SK-N-SH (cell line): ENCODE results near the gene ENPEP. TPM values are rescaled to one million over a fixed set of nuclear protein-coding genes. Genes with fewer than 3 reads are reported as not detected.
A peak's percentile ranks its signal among the peaks of the same experiment; 100 is the strongest.

Experiments
- CTCF ChIA-PET: fragments of 300-600, 350-600 bp; formaldehyde crosslinking; extraction: SDS; loops from one replicate; lab custom pipeline; 2021; lab: Yijun Ruan, JAX
- POLR2A ChIA-PET: fragments of 350-600 bp; sonication (Branson Sonifier 250); formaldehyde crosslinking; extraction: SDS; loops from one replicate; lab custom pipeline; 2020; ENCODE audit warnings: antibody characterized with exemption, inconsistent platforms; lab: Yijun Ruan, JAX
- DNase-seq: peaks from one replicate; pipeline ENCODE4 v3.0.0; 2012
- H2AFZ ChIP-seq: fragments of 200-600 bp; sonication (generic); 2 replicates; pipeline ENCODE4 v1.8.1; 2016; ENCODE audit warnings: antibody characterized with exemption, mild to moderate bottlenecking, low read depth
- H3F3A ChIP-seq: fragments of 200-600 bp; sonication (generic); replicated peaks from 2 replicates; pipeline ENCODE3; 2016; ENCODE audit warnings: antibody characterized with exemption, mild to moderate bottlenecking; ENCODE audit not compliant: insufficient read depth
- H3K27ac ChIP-seq, 2 experiments: fragments of 200-500 bp in 1 of 2; fragments of 200-600 bp in 1 of 2; sonication (Bioruptor generic) in 1 of 2; sonication (generic), shearing (Covaris generic) in 1 of 2; 2 replicates each; pipeline versions ENCODE4 v1.5.1 to v1.6.1; 2014 to 2016; ENCODE audit warnings: low read depth in 2 of 2, inconsistent platforms in 1 of 2, low read length in 1 of 2, mild to moderate bottlenecking in 1 of 2, mixed read lengths in 1 of 2
- H3K27me3 ChIP-seq: fragments of 200-600 bp; sonication (generic), shearing (Covaris generic); 2 replicates; pipeline ENCODE4 v1.6.1; 2016; ENCODE audit warnings: mixed run types; ENCODE audit not compliant: insufficient read depth
- H3K36me3 ChIP-seq, 2 experiments: fragments of 200-500 bp in 1 of 2; fragments of 200-600 bp in 1 of 2; sonication (Bioruptor generic) in 1 of 2; sonication (generic) in 1 of 2; replicated peaks in 1 of 2; 2 replicates each; pipeline versions ENCODE3 to v1.5.1; 2014 to 2016; ENCODE audit warnings: low read length in 1 of 2, mild to moderate bottlenecking in 1 of 2; ENCODE audit not compliant: insufficient read depth in 2 of 2, control insufficient read depth in 1 of 2
- H3K4me1 ChIP-seq, 2 experiments: fragments of 200-500 bp in 1 of 2; fragments of 200-600 bp in 1 of 2; sonication (Bioruptor generic) in 1 of 2; sonication (generic), shearing (Covaris generic) in 1 of 2; 2 replicates each; pipeline versions ENCODE4 v1.5.1 to v1.6.1; 2014 to 2016; ENCODE audit warnings: low read depth in 1 of 2, low read length in 1 of 2, mixed run types in 1 of 2; ENCODE audit not compliant: insufficient read depth in 2 of 2, control insufficient read depth in 1 of 2
- H3K4me2 ChIP-seq: fragments of 200-600 bp; sonication (generic), shearing (Covaris generic); 2 replicates; pipeline ENCODE4 v1.6.1; 2017; ENCODE audit warnings: mixed run types
- H3K4me3 ChIP-seq, 2 experiments: fragments of 200-500 bp in 1 of 2; fragments of 200-600 bp in 1 of 2; sonication (Bioruptor generic) in 1 of 2; sonication (generic), shearing (Covaris generic) in 1 of 2; 2 replicates each; pipeline versions ENCODE4 v1.5.1 to v1.8.1; 2014 to 2016; ENCODE audit warnings: low read depth in 2 of 2, inconsistent platforms in 1 of 2, low read length in 1 of 2, mild to moderate bottlenecking in 1 of 2, mixed read lengths in 1 of 2, moderate library complexity in 1 of 2
- H3K79me2 ChIP-seq: fragments of 200-600 bp; sonication (generic); 2 replicates; pipeline ENCODE4 v1.8.1; 2017; ENCODE audit warnings: mild to moderate bottlenecking; ENCODE audit not compliant: insufficient read depth
- H3K9ac ChIP-seq: fragments of 200-600 bp; sonication (generic); 2 replicates; pipeline ENCODE4 v1.6.1; 2017; ENCODE audit warnings: mixed run types
- H3K9me2 ChIP-seq: fragments of 200-600 bp; sonication (generic); 2 replicates; pipeline ENCODE4 v1.6.1; 2017; ENCODE audit warnings: mixed run types
- H3K9me3 ChIP-seq: fragments of 200-600 bp; sonication (generic); 2 replicates; pipeline ENCODE4 v1.6.1; 2017; ENCODE audit warnings: mixed run types, mild to moderate bottlenecking, moderate library complexity
- H4K20me1 ChIP-seq: fragments of 200-600 bp; sonication (generic); 2 replicates; pipeline ENCODE4 v1.6.1; 2017; ENCODE audit warnings: mild to moderate bottlenecking, mixed run types; ENCODE audit not compliant: insufficient read depth
- CHD2 ChIP-seq: fragments of 150-350 bp; IDR thresholded peaks from 2 replicates; pipeline ENCODE4 v1.6.1; 2018; ENCODE audit warnings: low read length; ENCODE audit not compliant: partially characterized antibody
- FOSL2 ChIP-seq: IDR thresholded peaks from 2 replicates; pipeline ENCODE4 v1.4.0; 2012; ENCODE audit warnings: low read depth, mild to moderate bottlenecking, moderate library complexity, borderline replicate concordance
- FOXM1 ChIP-seq: IDR thresholded peaks from 2 replicates; pipeline ENCODE4 v1.4.0; 2012; ENCODE audit warnings: low read depth, mild to moderate bottlenecking
- GABPA ChIP-seq: IDR thresholded peaks from 2 replicates; pipeline ENCODE4 v1.4.0; 2012; ENCODE audit warnings: low read depth, mild to moderate bottlenecking
- MEF2A ChIP-seq: IDR thresholded peaks from 2 replicates; pipeline ENCODE4 v1.4.0; 2012; ENCODE audit warnings: low read depth, borderline replicate concordance
- MXI1 ChIP-seq: IDR thresholded peaks from 2 replicates; pipeline ENCODE4 v1.6.1; 2012; ENCODE audit warnings: mild to moderate bottlenecking, low read depth, low read length, improper control_type of control experiment
- NFIC ChIP-seq: IDR thresholded peaks from 2 replicates; pipeline ENCODE4 v1.4.0; 2012; ENCODE audit warnings: borderline replicate concordance
- RFX5 ChIP-seq: IDR thresholded peaks from 2 replicates; pipeline ENCODE4 v1.6.1; 2012; ENCODE audit warnings: mild to moderate bottlenecking, improper control_type of control experiment, low read length
- RXRA ChIP-seq: IDR thresholded peaks from 2 replicates; pipeline ENCODE4 v1.4.0; 2012; ENCODE audit warnings: low read depth, mild to moderate bottlenecking, borderline replicate concordance
- SIN3A ChIP-seq: IDR thresholded peaks from 2 replicates; pipeline ENCODE4 v1.6.1; 2012; ENCODE audit warnings: low read depth, mild to moderate bottlenecking, low read length, moderate library complexity, borderline replicate concordance
- SMC3 ChIP-seq: IDR thresholded peaks from 2 replicates; pipeline ENCODE4 v1.6.1; 2012; ENCODE audit warnings: low read depth, low read length, improper control_type of control experiment
- TCF12 ChIP-seq: IDR thresholded peaks from 2 replicates; pipeline ENCODE4 v1.4.0; 2012
- WGBS: methylation state at CpG from one replicate; pipeline ENCODE4 v1.1.6; 2017; ENCODE audit warnings: low lambda C conversion rate; 5-methylcytosine and 5-hydroxymethylcytosine counted together
- polyA plus RNA-seq, 3 experiments: library from polyadenylated mRNA; depleted of rRNA; stranded (reverse); fragments of >200 nt; gene quantifications; 2 replicates each; pipeline ENCODE4 v1.2.3, GENCODE V29; 2012
- TF ChIP-seq, protein P1 (sequence below): fragments of 200-600 bp; sonication (generic); IDR thresholded peaks from 2 replicates; pipeline ENCODE4 v1.6.1; 2017; ENCODE audit warnings: antibody characterized with exemption, mild to moderate bottlenecking, moderate library complexity
- TF ChIP-seq, protein P2 (sequence below): IDR thresholded peaks from 2 replicates; pipeline ENCODE4 v1.4.0; 2012; ENCODE audit warnings: low read depth, borderline replicate concordance
- TF ChIP-seq, protein P3 (sequence below): fragments of 150-350 bp; IDR thresholded peaks from 2 replicates; pipeline ENCODE4 v1.6.1; 2017; ENCODE audit warnings: antibody characterized with exemption, low read length, low read depth, borderline replicate concordance
- TF ChIP-seq, protein P4 (sequence below): IDR thresholded peaks from 2 replicates; pipeline ENCODE4 v1.6.1; 2012; ENCODE audit warnings: mild to moderate bottlenecking, low read depth, low read length, moderate library complexity
- TF ChIP-seq, protein P5 (sequence below): IDR thresholded peaks from 2 replicates; pipeline ENCODE4; 2012

ENPEP gene
- polyA plus RNA-seq, 1 of the 3 experiments (the other 2 are of a cell fraction) = 0.16 TPM

DNA sequence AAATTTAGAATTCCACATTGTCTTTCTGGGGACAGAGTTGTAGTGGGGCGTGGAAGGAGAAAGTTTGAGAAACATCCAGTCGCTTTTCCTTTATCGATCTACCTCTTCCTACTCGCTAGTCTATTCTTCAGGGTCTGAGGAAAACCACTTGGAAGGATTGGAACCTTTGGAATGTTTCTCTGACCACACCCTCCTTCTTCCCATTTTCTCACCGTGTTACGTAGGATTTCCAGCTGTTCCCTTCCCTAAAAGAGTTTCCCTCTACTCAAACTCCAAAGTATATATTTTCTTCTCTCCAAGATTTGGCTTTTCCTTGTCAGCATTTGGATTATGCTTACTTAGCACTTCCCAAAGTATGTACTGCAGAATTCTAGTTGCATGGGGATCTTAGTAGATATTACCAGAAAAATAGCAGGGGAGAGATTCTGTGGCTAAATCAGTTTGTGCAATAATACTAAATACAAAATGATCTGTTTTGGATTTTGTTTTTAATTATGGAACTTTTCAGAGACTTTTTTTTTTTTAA, 4.9 kb downstream of the ENPEP start:
- H3F3A ChIP-seq = peaks cover 10% of the 10 kb centered on the region
- H3K9me2 ChIP-seq = no peaks in the 10 kb centered on the region
- H3K79me2 ChIP-seq = no peaks in the 10 kb centered on the region
- peak overlapping the region in 1 of 2 experiments; percentile 36; a peak in 1 of 4 replicates for H3K27ac ChIP-seq
- TF ChIP-seq, protein P1, sequence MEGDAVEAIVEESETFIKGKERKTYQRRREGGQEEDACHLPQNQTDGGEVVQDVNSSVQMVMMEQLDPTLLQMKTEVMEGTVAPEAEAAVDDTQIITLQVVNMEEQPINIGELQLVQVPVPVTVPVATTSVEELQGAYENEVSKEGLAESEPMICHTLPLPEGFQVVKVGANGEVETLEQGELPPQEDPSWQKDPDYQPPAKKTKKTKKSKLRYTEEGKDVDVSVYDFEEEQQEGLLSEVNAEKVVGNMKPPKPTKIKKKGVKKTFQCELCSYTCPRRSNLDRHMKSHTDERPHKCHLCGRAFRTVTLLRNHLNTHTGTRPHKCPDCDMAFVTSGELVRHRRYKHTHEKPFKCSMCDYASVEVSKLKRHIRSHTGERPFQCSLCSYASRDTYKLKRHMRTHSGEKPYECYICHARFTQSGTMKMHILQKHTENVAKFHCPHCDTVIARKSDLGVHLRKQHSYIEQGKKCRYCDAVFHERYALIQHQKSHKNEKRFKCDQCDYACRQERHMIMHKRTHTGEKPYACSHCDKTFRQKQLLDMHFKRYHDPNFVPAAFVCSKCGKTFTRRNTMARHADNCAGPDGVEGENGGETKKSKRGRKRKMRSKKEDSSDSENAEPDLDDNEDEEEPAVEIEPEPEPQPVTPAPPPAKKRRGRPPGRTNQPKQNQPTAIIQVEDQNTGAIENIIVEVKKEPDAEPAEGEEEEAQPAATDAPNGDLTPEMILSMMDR = no peak
- TF ChIP-seq TCF12 (no peak), FOXM1 (no peak), SIN3A (no peak), RXRA (no peak), MEF2A (no peak), RFX5 (no peak), CHD2 (no peak), NFIC (no peak), MXI1 (no peak), SMC3 (no peak), GABPA (no peak), FOSL2 (no peak)
- TF ChIP-seq, protein P2, sequence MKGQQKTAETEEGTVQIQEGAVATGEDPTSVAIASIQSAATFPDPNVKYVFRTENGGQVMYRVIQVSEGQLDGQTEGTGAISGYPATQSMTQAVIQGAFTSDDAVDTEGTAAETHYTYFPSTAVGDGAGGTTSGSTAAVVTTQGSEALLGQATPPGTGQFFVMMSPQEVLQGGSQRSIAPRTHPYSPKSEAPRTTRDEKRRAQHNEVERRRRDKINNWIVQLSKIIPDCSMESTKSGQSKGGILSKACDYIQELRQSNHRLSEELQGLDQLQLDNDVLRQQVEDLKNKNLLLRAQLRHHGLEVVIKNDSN = no peak
- TF ChIP-seq, protein P3, sequence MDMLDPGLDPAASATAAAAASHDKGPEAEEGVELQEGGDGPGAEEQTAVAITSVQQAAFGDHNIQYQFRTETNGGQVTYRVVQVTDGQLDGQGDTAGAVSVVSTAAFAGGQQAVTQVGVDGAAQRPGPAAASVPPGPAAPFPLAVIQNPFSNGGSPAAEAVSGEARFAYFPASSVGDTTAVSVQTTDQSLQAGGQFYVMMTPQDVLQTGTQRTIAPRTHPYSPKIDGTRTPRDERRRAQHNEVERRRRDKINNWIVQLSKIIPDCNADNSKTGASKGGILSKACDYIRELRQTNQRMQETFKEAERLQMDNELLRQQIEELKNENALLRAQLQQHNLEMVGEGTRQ = no peak
- TF ChIP-seq, protein P4, sequence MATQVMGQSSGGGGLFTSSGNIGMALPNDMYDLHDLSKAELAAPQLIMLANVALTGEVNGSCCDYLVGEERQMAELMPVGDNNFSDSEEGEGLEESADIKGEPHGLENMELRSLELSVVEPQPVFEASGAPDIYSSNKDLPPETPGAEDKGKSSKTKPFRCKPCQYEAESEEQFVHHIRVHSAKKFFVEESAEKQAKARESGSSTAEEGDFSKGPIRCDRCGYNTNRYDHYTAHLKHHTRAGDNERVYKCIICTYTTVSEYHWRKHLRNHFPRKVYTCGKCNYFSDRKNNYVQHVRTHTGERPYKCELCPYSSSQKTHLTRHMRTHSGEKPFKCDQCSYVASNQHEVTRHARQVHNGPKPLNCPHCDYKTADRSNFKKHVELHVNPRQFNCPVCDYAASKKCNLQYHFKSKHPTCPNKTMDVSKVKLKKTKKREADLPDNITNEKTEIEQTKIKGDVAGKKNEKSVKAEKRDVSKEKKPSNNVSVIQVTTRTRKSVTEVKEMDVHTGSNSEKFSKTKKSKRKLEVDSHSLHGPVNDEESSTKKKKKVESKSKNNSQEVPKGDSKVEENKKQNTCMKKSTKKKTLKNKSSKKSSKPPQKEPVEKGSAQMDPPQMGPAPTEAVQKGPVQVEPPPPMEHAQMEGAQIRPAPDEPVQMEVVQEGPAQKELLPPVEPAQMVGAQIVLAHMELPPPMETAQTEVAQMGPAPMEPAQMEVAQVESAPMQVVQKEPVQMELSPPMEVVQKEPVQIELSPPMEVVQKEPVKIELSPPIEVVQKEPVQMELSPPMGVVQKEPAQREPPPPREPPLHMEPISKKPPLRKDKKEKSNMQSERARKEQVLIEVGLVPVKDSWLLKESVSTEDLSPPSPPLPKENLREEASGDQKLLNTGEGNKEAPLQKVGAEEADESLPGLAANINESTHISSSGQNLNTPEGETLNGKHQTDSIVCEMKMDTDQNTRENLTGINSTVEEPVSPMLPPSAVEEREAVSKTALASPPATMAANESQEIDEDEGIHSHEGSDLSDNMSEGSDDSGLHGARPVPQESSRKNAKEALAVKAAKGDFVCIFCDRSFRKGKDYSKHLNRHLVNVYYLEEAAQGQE = no peak
- TF ChIP-seq, protein P5, sequence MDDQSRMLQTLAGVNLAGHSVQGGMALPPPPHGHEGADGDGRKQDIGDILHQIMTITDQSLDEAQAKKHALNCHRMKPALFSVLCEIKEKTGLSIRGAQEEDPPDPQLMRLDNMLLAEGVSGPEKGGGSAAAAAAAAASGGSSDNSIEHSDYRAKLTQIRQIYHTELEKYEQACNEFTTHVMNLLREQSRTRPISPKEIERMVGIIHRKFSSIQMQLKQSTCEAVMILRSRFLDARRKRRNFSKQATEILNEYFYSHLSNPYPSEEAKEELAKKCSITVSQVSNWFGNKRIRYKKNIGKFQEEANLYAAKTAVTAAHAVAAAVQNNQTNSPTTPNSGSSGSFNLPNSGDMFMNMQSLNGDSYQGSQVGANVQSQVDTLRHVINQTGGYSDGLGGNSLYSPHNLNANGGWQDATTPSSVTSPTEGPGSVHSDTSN = no peak
- H3K9ac ChIP-seq = no peak overlapping the region
- no peak overlapping the region for H3K4me2 ChIP-seq
- no peaks in the 10 kb centered on the region for H3K36me3 ChIP-seq
- no peak overlapping the region for H2AFZ ChIP-seq
- H3K27me3 ChIP-seq = no peaks in the 10 kb centered on the region
- 62% methylated on average over 6 of the region's 6 CpGs for WGBS
- H4K20me1 ChIP-seq = no peaks in the 10 kb centered on the region
- H3K4me3 ChIP-seq = no peak overlapping the region
- no peak for DNase-seq
- peaks cover 0 to 14% of the 10 kb centered on the region in 2 experiments; a peak in 2 of 4 replicates for H3K4me1 ChIP-seq
- POLR2A ChIA-PET = no interaction called here
- no peaks in the 10 kb centered on the region for H3K9me3 ChIP-seq
- CTCF ChIA-PET = no interaction called here
